KG1 (cell line): Measurements from ENCODE around the gene ADAM22.
A peak's percentile ranks its signal among the peaks of the same experiment; 100 is the strongest.

Experiments
- DNase-seq: peaks from one replicate; lab custom pipeline; 2025; lab: John Stamatoyannopoulos, UW

Gene ADAM22

DNA sequence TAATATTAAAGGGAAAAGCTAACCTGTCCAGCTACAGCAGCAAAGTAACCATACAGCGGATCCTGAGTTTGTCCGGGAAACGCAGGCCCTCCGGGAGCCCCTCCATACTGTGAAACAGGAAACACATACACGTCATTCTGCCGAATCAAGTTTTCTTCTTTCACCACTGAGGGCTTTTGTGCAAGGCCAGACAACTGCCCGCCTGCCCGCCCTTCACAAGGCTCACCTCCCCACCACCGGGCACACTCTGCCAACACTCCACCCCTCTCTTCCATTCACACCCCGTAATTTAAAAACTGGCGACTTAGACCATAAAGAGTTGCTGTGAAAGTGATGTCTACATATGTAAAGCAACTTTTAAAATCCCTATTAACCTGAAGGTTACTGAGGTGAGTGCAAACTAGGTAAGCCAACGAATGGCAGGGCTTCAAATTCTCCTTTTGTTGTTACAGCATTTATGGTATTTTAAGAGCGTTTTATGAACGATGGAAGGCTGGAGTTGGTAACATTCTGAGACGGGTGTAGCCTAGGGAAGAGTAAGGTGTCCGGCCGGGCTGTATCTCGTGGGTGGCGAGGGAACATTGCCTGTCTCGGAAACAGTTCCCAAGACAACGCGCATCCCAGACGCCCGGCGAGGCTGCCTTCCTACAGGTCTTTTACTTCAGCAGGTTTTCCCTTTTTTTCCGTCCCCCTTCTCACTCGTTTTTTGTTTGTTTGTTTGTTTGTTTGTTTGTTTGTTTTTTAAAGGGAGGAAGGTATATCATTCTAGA lies 285.0 kb downstream of the ADAM22 start:
- DNase-seq: no peak

DNA sequence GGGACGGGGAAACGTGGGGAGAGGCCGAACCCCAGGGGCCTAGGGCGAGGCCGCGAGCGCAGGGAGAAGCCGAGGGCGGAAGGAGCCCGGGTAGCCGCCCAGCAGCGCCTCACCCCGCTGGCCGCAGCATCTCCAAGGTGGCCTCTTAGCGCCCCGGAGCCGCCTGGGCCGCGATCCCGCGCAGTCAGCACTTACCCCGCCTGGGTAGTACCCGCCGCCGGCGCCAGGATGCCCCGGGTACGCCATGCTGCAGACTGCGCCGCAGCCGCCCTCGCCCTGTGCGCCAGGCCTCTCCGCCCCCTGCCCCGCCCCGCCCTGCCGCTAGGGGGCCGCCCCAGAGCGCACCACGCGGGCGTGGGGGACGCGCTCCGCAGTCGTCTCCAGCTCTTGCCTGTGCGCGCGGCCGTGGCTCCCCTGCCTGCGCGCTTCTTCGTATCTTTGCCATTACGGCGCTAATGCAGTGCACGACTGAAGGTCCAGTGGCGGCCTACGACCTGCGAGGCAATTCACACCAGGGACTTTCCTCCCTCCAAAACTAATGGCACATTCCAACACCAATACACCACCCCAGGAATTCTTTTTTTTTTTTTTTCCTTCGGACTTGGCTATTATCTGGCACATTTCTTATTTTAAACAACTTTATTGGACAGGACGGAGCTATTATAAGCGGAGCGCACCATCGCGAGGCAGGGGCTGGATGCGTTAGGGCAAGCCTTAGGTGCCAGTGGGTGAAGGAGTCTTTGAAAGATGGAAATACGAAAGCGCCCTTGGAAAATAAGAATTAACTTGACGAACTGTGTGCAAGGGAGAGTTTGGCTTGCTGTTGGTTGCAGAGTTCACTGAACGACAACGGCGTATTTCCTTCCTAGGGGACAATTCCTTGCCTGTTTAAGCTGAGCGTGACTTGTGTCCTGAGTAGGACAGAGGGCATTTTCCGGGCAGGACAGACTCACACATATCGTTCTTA lies 286.0 kb downstream of the ADAM22 start, which contains the start of gene SRI:
Gene SRI (minus strand): TSS at position 258 of the 967 bp plus-strand sequence. CDS start 12 bp downstream, at position 246.
- peak; percentile 58 for DNase-seq

DNA sequence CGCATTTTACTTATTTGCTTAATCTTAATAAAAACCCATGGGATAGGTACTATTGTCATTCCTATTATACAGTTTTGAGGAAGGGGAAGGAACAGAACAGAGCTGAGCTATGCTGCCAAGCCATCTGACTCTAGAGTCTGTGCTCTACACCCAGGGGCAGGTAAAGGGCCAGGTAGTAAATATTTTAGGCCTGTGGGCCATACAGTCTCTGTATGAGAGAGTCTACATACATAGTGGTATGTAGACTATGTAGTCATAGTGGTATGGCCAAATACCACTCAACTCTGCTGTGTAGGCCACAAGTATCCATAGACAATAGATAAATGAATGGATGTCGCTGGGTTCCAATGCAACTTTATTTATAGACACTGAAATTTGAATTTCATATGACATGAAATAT lies 289.2 kb downstream of the ADAM22 start:
- no peak for DNase-seq

DNA sequence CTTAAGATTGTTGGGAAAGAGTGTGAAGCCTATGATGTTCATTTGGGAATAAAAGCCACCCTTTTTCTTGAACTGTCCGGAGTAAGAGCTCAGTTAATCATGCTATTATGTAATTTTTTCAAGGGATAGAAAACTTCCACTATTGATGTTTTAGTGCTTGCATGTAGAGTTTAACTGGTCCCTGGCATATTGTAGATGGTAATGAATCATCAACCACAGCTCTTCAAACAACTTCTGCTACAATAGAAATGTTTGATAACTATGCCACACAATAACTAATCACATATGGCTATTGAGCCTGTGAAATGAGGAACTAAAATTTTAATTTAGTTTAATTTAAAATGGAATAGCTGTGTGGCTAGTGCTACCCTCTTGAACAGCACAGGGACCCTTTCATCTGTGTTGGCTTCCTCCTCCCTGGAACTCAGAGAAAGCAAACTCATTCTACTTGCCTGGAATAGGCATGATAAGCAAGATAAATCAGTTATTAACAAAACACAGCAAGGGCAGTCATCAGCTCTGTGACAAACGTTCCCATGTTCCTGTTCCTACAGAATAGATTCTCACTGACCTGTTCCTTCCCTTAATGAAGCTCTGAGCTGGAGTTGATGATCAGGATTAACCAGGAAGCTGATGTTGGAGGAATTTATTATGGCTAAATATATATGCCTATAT lies 290.7 kb downstream of the ADAM22 start:
- no peak for DNase-seq

DNA sequence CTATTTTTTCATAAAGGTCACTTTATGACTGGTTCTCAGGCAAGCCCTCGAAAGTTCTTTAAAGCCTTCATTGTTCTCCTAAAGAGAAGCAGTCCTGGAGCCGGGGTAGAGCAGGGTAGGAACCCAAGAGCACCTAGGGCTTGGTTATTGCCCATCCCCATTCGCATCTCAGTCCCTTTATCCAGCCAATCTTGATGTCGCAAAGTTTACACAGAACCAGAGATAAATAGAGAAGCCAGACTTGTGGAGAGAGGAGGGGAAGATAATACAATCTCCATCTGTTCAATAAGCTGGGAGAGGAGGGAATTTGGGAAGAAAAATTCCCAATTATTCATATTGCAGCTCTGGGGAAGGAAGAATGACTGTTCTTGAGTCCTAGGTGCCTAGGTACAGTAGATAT lies 292.1 kb downstream of the ADAM22 start:
- DNase-seq: no peak

DNA sequence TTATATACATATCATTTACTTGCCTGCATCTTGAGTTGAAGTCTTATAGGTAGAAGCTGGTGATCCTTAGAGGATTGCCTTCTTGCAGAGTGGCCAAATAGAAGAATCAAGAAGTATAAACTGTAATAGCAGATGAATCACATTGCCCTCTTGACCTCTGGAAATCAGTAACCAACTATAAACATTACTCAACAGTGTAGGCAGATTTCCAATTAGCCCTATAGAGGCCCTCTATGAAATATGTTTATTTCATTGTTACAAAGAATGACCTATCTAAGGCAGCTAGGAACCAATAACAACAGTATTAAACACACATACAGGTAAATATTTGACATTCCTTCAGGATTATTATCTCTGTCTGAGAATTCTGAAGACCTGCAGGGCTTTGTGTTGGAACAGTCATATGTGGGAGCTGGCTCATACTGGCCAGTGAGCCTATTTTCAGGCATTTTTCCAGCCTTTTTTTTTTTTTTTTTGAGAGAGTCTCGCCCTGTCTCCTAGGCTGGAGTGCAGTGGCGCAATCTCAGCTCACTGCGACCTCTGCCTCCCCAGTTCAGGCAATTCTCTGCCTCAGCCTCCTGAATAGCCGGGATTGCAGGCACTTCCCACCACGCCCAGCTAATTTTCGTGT lies 292.9 kb downstream of the ADAM22 start:
- DNase-seq: no peak

DNA sequence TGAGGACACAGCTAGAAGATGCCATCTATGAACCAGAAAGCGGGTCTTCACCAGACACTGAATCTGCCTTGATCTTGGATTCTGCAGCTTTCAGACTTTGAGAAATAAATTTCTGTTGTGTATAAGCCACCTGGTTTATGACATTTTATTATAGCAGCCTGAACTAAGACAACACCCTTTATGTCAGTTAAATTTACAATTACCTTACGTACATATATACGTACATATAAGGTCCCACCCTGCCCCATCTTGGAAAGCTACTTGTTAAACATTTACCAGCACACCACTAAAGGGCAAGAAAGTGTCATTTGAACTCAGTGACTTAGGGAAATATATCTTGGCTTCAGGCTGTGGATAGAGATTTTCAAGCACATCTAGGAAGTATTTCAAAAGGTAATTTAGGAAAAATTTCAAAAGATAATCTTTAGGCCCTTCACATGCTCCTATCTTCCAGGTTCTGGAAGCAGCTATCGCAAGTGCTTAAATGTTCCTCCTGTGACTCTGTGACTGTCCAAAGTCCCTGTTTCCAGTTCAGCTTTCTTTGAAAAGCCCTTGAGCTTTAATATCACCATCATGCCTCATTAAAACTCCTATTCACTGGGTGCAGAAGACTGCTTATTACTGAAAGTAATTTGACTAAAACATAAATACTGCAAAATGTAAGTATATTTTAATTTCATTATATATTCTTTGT lies 295.4 kb downstream of the ADAM22 start:
- no peak for DNase-seq

DNA sequence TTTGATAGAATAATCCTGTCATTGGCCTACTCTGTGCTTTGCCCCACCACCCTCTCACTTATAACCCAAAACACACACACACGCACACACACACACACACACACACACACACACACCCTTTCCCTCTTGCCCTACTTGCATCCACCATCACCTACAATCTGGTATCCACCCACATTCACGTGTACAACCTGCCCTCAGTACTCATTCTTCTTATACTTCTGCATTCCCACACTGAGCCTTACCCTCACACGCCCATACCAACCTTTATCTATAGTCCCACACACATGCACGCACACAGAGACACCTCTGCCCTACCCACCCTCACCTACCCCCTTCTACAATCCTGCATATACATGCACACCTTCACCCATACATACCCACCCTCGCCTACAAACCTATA lies 296.6 kb downstream of the ADAM22 start:
- DNase-seq: no peak

DNA sequence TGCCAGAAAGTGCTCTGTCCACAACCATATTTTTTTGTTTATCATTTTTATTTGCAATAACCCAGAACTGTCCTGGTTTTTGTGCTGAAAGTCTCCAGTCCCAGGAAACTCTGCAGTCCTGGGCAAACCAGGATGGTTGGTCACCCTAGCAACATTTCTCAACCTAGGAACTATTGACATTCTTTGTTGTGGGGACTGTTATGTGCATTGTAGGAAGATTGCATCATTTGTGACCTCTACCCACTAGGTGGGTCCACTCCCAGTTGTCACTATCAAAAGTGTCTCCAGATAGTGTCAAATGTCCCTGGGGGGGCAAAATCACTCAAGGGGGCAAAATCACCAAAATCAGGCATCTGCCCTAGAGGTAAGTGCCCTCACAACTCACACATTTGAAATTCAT lies 299.8 kb downstream of the ADAM22 start:
- no peak for DNase-seq

DNA sequence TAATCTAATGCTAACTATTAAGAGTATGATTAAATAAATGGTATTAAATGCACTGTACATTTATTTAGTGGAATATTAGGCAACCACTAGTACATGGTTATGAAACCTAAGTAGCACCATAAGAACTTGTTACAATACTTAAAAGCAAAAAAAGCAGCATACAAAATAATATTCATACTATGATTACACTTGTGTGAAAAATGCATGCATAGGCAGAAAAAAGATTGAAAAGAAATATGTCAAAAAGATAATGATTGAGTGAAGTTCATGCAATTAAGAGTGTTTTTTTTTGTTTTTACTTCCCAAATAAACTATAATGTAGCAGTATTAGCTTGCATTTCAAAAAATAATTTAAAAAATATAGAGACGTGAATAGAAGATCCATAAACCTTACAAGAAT lies 305.8 kb downstream of the ADAM22 start:
- no peak for DNase-seq

DNA sequence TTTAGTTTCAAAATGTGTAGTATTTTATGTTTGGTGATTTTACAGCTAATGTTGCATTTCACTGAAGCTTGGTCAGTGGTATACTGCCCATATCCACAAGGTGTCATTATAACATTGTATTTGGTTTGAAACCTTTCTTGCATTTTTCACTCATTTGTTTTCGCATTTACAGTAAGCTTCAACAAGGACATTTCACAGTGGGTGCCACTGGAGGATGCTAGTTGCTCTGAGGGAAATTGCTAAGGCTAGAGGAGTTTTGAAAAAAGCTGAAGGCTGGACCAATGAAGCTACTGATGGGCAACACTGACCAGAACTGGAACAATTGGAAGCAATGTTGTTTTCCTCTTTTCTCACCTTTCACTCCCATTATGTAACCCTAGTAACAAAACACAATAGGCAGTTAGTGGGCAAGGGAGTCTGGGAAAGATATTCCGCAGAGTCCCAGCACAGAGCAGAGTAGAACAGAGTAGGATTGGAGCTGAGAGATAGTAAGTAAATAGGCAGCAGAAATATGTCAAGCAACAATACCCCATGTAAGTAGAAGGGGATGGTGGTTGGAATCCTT lies 309.4 kb downstream of the ADAM22 start:
- DNase-seq: peak; percentile 16

DNA sequence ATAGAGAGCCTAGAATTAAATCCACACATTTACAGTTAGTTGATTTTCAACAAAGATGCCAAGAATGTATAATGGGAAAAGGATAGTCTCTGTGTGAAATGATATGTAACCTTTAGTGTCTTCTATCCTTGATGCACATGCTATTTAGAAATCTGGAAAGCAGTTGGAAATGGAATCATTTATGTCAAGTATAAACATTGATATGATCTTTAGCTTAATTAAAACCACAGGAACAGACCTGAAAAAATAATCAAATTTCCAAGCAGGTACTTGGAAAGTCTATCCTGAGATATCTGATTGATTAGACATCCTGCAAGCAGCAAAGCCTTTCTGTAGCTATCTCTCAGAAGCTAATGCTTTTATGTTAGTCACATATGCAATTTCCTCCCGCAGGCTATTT lies 310.2 kb downstream of the ADAM22 start:
- no peak for DNase-seq
